Parathyroid adenoma (tissue), 2 donors: ENCODE data around the gene SRSF1.

Experiments
- H2AFZ ChIP-seq: fragments of 300-600 bp; sonication (generic); one replicate; pipeline ENCODE4 v1.7.0; 2017; ENCODE audit warnings: antibody characterized with exemption, mild to moderate bottlenecking
- H3K27ac ChIP-seq: fragments of 300-600 bp; sonication (generic); one replicate; pipeline ENCODE4 v1.7.0; 2017
- H3K27me3 ChIP-seq: fragments of 300-600 bp; sonication (generic); one replicate; pipeline ENCODE4 v1.7.0; 2017; ENCODE audit warnings: low read length; ENCODE audit not compliant: control insufficient read depth, insufficient read depth
- H3K36me3 ChIP-seq: fragments of 300-600 bp; sonication (generic); one replicate; pipeline ENCODE4 v1.7.0; 2017; ENCODE audit warnings: low read length; ENCODE audit not compliant: control insufficient read depth, insufficient read depth
- H3K4me1 ChIP-seq: fragments of 300-600 bp; sonication (generic); one replicate; pipeline ENCODE4 v1.7.0; 2017; ENCODE audit warnings: control low read depth
- H3K4me2 ChIP-seq: fragments of 300-600 bp; sonication (generic); one replicate; pipeline ENCODE4 v1.7.0; 2017; ENCODE audit warnings: low read length
- H3K4me3 ChIP-seq: fragments of 300-600 bp; sonication (generic); one replicate; pipeline ENCODE4 v1.7.0; 2017; ENCODE audit warnings: low read depth, low read length
- H3K79me2 ChIP-seq: fragments of 300-600 bp; sonication (generic); one replicate; pipeline ENCODE4 v1.7.0; 2017; ENCODE audit warnings: control low read depth
- H3K9ac ChIP-seq: fragments of 300-600 bp; sonication (generic); one replicate; pipeline ENCODE4 v1.7.0; 2017; ENCODE audit warnings: mild to moderate bottlenecking
- H3K9me3 ChIP-seq: fragments of 300-600 bp; sonication (generic); one replicate; pipeline ENCODE4 v1.7.0; 2017; ENCODE audit warnings: low read length; ENCODE audit not compliant: control insufficient read depth
- TF ChIP-seq, protein P1 (sequence below): fragments of 300-600 bp; sonication (generic); IDR thresholded peaks from one replicate; pipeline ENCODE4 v1.7.0; 2017; ENCODE audit warnings: antibody characterized with exemption, mild to moderate bottlenecking
- donor health status: primary hyperparathyroidism.

SRSF1 gene

GRCh38 chr17:58005728-58006559, 1.1 kb downstream of the SRSF1 start:
- Histone ChIP-seq H3K27me3 (no peaks in the 10 kb centered on the region), H3K79me2 (peaks cover 22% of the 10 kb centered on the region), H3K4me1 (peaks cover 3% of the 10 kb centered on the region), H3K9me3 (no peaks in the 10 kb centered on the region), H3K4me2 (peak overlapping the region; percentile 84), H2AFZ (peak overlapping the region; percentile 86), H3K9ac (peak overlapping the region; percentile 82), H3K27ac (peak overlapping the region; percentile 98), H3K4me3 (peak overlapping the region; percentile 99), H3K36me3 (no peaks in the 10 kb centered on the region)
- TF ChIP-seq, protein P1, sequence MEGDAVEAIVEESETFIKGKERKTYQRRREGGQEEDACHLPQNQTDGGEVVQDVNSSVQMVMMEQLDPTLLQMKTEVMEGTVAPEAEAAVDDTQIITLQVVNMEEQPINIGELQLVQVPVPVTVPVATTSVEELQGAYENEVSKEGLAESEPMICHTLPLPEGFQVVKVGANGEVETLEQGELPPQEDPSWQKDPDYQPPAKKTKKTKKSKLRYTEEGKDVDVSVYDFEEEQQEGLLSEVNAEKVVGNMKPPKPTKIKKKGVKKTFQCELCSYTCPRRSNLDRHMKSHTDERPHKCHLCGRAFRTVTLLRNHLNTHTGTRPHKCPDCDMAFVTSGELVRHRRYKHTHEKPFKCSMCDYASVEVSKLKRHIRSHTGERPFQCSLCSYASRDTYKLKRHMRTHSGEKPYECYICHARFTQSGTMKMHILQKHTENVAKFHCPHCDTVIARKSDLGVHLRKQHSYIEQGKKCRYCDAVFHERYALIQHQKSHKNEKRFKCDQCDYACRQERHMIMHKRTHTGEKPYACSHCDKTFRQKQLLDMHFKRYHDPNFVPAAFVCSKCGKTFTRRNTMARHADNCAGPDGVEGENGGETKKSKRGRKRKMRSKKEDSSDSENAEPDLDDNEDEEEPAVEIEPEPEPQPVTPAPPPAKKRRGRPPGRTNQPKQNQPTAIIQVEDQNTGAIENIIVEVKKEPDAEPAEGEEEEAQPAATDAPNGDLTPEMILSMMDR = no peak

GRCh38 chr17:58005031-58005727, 1.9 kb downstream of the SRSF1 start:
- Histone ChIP-seq H2AFZ (no peak overlapping the region), H3K4me1 (peaks cover 3% of the 10 kb centered on the region), H3K36me3 (no peaks in the 10 kb centered on the region), H3K27me3 (no peaks in the 10 kb centered on the region), H3K79me2 (peaks cover 22% of the 10 kb centered on the region), H3K4me3 (peak overlapping the region; percentile 99), H3K9me3 (no peaks in the 10 kb centered on the region), H3K27ac (no peak overlapping the region), H3K9ac (no peak overlapping the region), H3K4me2 (peak overlapping the region; percentile 84)
- TF ChIP-seq, protein P1 = no peak

GRCh38 chr17:58004060-58004459, 3.0 kb downstream of the SRSF1 start:
- Histone ChIP-seq H3K36me3 (no peaks in the 10 kb centered on the region), H3K27ac (no peak overlapping the region), H2AFZ (no peak overlapping the region), H3K4me1 (peaks cover 6% of the 10 kb centered on the region), H3K4me2 (no peak overlapping the region), H3K79me2 (peaks cover 22% of the 10 kb centered on the region), H3K4me3 (no peak overlapping the region), H3K27me3 (no peaks in the 10 kb centered on the region), H3K9me3 (no peaks in the 10 kb centered on the region), H3K9ac (no peak overlapping the region)
- TF ChIP-seq, protein P1 = no peak

DNA sequence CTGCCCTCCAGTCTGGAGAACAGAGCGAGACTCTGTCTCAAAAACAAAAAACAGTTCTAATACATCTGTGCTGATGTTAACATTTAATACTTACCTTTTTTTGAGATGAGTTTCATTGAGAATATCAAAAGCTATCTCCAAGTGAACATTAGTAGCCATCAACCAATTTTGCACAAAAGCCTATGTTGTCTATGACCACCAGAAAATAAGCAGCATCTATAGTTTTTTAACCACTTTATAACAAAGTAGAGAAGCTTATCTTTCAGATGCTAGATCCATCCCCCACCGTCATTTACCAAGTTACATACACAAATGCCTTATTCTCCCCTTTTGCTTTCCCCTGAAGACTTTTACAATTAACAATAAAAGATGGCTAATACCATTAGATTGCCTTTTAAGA, 4.1 kb downstream of the SRSF1 start:
- Histone ChIP-seq H3K9ac (no peak overlapping the region), H3K4me3 (no peak overlapping the region)

More for the DNA sequence above, 4.1 kb downstream of the SRSF1 start:
- Histone ChIP-seq H2AFZ (no peak overlapping the region), H3K9me3 (no peaks in the 10 kb centered on the region), H3K4me1 (peaks cover 6% of the 10 kb centered on the region), H3K27ac (no peak overlapping the region), H3K79me2 (peaks cover 22% of the 10 kb centered on the region), H3K27me3 (no peaks in the 10 kb centered on the region), H3K4me2 (no peak overlapping the region), H3K36me3 (no peaks in the 10 kb centered on the region)
- TF ChIP-seq, protein P1 = no peak
